K562 treated with DMSO at 1 percent for 4 hours (cell line): ENCODE results near the gene LRRC42. TPM values are rescaled to one million over a fixed set of nuclear protein-coding genes. Genes with fewer than 3 reads are reported as not detected.

ENCODE experiments used
- total RNA-seq: library from RNA; unstranded; fragments of 300-600 nt; gene quantifications from 2 replicates; pipeline ENCODE4 v1.2.3, GENCODE V29; 2022; ENCODE audit not compliant: insufficient read depth

The LRRC42 gene, protein sequence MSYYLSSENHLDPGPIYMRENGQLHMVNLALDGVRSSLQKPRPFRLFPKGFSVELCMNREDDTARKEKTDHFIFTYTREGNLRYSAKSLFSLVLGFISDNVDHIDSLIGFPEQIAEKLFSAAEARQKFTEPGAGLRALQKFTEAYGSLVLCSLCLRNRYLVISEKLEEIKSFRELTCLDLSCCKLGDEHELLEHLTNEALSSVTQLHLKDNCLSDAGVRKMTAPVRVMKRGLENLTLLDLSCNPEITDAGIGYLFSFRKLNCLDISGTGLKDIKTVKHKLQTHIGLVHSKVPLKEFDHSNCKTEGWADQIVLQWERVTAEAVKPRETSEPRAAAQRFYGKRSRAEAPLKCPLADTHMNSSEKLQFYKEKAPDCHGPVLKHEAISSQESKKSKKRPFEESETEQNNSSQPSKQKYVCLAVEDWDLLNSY
- total RNA-seq: 23.8 and 30.4 TPM in 2 replicates

DNA sequence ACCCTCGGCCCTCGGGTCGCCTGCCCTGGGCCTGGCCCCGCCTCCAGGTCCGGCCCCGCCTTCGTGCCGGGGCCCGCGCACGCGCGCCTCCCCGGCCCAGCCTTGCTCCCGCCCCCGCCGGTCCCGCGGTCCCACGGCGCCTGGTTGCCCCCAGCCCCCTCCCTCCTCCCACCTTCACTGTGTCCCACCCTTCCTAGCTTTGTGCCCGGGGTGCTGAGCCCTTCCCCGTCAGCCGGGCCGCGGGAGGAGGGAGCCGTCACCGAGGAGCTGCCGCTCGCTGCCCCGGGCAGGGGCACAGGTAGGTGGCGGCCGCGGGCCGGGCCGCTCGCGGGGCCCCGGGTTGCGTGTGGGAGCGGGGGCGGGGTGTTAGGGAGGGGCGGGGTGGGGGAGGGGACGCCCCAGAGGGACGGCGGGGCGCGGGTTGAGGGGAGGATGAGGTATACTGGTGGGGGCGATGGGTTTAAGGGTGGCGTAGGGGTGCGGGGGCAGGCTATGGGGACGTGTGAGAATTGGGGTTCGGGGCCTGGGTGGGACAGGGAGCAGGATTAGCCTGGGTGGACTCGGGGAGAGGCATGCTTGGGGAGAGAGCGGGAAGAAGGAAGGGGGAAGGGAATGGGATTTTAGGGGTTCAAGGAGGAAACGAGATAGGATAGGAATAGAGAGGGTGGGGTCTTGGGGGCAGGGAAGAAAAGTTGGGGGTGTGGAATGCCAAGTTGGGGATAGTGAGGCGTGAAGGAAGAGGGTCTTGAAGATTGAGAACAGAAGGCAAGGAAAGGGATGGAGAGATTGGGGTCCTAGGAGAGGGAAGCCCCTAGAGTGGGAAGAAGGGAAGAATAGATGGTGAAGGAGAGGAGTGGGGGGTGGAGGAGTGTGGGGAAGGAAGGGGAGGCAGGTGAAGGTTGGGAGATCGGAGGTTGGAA, at the start of gene LRRC42:
LRRC42 (plus strand) TSS at position 99 of the 920 bp plus-strand sequence. CDS start 5,650 bp downstream, outside the sequence.

DNA sequence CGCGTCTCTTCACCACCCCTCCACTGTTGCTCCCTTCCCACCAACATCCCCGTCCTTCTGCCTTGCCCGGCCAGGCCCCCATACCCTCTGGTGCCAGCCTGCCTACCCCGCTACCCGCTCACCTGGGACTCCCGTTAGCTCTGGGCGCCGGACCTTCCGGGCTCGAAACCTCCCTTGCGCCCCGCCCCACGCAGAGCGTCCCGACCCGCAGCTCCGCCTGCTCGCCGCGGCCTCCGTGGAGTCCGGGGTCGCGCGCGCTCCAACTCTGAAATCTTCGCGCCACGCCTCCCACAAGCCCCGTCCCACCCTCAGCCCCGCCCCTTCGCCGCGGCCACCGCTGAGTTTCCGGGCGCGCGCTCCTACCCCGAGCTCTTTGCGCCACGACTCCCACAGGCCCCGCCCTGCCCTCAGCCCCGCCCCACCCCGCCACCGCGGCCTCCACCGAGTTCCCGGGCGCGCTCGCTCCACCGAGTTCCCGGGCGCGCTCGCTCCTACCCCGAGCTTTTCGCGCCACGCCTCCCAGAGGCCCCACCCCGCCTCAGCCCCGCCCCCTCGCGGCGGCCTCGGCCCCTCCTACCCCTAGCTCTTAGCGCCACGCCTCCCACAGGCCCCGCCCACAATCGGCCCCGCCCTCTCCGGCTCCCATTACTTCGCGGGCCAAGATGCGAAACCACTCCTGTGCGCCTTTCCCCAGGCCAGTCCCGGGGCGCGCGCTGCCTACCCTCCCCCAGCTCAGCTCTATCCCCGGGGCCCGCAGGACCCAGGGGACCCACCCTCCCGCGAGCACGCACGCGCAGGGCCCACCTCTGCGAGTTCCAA, 508 bp upstream of the LRRC42 start, which contains the start of gene IFT25:
IFT25 (minus strand) TSS at position 267 of the 819 bp plus-strand sequence. CDS start 5,617 bp downstream, outside the sequence.

Other genes with a start within 250 kb of the LRRC42 start
- 0.59 TPM in 1 of 2 replicates, not detected in the other for gene GLIS1, start 207.2 kb upstream of the LRRC42 start, total RNA-seq
- 16.3 and 26.2 TPM in 2 replicates for gene NDC1, start 108.1 kb upstream of the LRRC42 start, total RNA-seq
- gene YIPF1, start 56.6 kb upstream of the LRRC42 start, total RNA-seq: 25.6 and 26.1 TPM in 2 replicates
- gene DIO1, start 52.2 kb upstream of the LRRC42 start, total RNA-seq: 0.40 TPM in 1 of 2 replicates, not detected in the other
- gene IFT25, start 651 bp upstream of the LRRC42 start, total RNA-seq: 45.0 and 48.8 TPM in 2 replicates
- not detected in 2 replicates for gene LDLRAD1, start 71.8 kb downstream of the LRRC42 start, total RNA-seq
- 134 and 160 TPM in 2 replicates for gene TMEM59, start 106.9 kb downstream of the LRRC42 start, total RNA-seq
- 4.4 and 5.5 TPM in 2 replicates for gene TCEANC2, start 107.3 kb downstream of the LRRC42 start, total RNA-seq
- not detected in 2 replicates for gene CDCP2, start 206.7 kb downstream of the LRRC42 start, total RNA-seq